HG03135 (cell line): ENCODE results near the gene PSMD13.
"Not testable (repeated sequence)": the region's sequence is repeated elsewhere in the genome, so short reads cannot be mapped to it uniquely, and the experiment has no call there.

Source experiments
- ATAC-seq: cut with Tn5 transposase; IDR thresholded peaks from one replicate; pipeline ENCODE4 v1.9.1; 2021; ENCODE audit warnings: mild to moderate bottlenecking, moderate library complexity; ENCODE audit not compliant: unreplicated experiment

The PSMD13 gene

GRCh38 chr11:216081-216974 is 20.4 kb upstream of the PSMD13 start:
- ATAC-seq, result no peak

- ATAC-seq, result no peak
These were observed 19.1 kb upstream of the PSMD13 start for GRCh38 chr11:217704-218103.

GRCh38 chr11:218815-219593 is 17.8 kb upstream of the PSMD13 start:
- no peak for ATAC-seq

GRCh38 chr11:220641-221215 is 16.0 kb upstream of the PSMD13 start:
- ATAC-seq, result not testable (repeated sequence)

DNA sequence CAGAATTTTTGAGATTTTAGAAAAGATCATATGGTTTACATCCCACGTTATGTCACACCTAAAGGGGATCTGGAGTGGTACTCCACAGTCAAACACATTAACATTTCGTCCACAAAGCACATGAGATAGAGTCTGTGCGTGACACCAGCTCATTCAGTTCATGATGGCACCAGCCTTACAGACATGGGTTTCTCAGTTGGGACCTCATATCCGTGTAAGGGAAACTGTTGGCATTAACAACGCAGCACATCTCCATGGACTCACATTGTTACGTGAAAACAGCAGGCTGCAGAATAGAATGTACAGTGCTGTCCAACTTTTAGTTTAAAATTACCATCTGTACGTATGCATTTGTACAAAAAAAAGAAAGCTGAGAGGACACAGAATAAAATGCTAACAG is 15.2 kb upstream of the PSMD13 start:
- no peak for ATAC-seq

DNA sequence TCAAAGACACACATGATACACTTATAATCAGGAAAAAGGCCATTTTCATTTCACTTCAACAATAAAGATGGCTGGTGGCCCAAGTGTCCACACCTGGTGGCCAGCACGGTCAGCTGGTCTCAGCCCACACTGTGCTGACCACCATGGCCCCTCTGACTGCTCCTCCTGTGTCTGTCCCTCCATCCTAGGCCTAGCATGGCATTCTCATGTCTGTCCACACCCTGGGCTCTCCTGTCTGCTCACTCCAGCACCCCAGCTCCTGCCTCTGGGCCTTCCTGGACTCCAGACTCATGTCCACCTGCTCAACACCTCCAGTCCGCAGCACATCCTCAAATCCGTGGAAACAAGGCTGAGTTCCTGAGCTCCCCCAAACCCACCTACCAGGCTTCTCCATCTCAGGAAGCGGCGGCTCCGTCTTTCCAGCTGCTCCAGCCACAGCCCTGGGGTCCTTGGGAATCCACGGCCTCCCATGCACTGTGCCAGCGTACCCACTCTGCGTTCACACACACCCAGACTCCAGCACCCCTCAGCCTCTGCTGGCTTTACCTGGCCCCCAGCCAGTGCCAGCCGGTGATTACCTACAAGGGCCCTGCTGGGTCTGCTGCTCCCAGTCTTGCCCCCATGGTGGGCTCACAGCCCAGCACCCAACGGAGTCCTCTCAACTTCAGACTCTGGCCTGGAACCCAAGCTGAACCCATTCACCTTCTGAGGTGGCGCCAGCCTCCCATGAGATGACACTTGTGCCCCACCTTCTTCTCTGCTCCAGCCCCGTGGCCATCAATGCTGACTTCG is 14.6 kb upstream of the PSMD13 start:
- ATAC-seq, result no peak

DNA sequence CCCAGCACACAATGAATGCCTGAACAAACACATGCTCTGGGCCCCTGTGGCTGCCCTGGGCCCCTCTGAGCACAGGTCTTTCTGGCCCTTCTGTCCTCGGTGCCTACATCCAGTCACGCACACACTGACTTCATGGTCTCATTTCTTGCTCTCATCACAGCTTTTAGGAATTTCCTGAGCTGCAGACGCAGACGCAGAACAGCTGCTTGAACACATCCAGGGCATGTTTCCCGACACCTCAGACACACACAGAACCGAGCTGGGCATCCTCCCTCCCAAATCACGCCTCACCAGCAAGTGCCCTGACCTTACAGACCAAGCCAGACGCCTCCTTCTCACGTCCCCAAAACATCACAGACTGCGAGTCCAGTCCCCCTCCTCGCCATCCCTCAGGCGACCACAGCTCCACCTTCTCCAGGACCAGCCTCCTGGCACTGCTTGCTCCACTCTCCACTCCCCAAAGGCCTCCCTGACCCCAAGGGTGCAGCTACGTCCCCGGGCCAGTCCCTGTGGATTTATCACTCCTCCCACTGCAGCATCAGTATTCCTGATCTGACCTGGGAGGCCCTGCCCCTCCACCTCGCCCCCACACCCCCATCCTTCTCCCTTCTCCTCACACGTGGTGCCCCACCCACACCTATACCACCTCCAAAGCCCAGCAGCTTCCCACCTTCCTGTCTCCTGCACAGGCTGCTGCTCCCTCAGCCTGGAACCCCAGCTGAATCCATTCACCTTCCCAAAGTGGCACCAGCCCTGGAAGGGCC is 13.6 kb upstream of the PSMD13 start:
- no peak for ATAC-seq

- ATAC-seq, result no peak
These were observed 12.9 kb upstream of the PSMD13 start for GRCh38 chr11:223884-224283.

GRCh38 chr11:224424-224823 is 12.4 kb upstream of the PSMD13 start:
- no peak for ATAC-seq

- ATAC-seq, result no peak
These were observed 10.9 kb upstream of the PSMD13 start for GRCh38 chr11:225734-226453.

DNA sequence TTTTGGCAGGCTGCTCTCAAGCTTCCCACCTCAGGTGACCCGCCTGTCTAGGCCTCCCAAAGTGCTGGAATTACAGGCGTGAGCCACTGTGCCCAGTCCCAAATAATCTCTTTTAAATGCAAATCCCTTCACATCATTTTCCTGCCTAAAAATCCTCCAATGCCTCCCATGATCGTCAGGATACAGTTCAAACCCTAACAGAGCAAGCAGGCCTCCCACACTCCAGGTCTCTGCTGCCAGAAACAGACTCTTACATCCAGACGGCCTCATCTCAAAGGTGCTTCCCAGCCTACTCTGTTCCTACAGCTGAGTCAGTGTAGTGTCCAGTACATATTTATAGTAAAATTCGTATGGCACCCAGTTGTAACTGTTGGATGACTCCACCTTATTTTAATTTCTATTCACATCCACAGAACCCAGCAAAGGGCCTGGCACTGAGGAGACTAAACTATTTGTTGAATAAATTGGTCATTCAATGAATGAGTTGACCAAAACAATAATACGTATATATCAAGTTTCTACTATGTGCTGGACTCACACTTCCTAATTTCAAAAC is 8.9 kb upstream of the PSMD13 start:
- no peak for ATAC-seq

- no peak for ATAC-seq
These were observed 6.3 kb upstream of the PSMD13 start for GRCh38 chr11:230431-230830.

- ATAC-seq, result no peak
These were observed 3.8 kb upstream of the PSMD13 start for GRCh38 chr11:232783-233565.

GRCh38 chr11:235180-235579 is 1.6 kb upstream of the PSMD13 start:
- no peak for ATAC-seq

- no peak for ATAC-seq
These were observed 1.2 kb upstream of the PSMD13 start for GRCh38 chr11:235609-235996.

DNA sequence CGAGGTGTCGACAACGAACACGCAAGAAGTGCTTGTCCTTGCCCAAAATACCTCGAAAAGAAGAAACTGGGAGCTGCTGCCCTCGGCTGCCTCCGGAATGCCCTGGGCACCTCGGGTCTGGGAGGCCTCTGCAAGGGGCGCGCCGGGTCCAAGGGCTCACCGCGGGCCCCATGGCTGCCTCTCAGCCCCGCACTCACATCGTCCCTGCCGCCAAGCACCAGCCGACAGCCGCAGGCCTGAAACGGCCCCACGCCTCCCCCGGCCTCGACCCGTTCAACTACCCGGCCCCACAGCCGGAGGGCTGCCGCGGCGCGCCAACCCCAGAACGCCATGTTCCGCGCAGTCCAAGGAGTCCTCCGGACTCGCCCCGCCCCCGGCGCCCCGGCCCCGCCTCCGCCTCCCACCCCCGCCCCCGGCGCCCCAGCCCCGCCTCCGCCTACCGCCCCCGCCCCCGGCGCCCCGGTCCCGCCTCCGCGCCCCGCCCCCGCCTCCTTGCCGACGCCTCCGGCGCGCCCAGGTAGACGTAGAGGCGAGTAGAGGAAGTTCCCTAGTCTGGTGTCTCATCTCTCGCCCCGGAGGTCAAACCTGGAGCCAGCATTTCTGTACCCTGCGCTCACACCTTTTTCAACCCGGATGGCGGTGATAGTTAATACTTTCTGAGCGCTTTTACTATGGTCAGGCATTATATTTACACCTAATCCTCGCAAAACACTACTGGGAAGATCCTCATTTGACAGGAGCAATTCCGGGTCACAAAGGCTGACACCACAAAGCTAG is 591 bp upstream of the PSMD13 start, which contains the start of gene SIRT3:
TSS of gene SIRT3 (minus strand) at position 346 of the 777 bp plus-strand sequence. CDS start at position 332, 14 bp downstream.
- peak; percentile 73 for ATAC-seq

DNA sequence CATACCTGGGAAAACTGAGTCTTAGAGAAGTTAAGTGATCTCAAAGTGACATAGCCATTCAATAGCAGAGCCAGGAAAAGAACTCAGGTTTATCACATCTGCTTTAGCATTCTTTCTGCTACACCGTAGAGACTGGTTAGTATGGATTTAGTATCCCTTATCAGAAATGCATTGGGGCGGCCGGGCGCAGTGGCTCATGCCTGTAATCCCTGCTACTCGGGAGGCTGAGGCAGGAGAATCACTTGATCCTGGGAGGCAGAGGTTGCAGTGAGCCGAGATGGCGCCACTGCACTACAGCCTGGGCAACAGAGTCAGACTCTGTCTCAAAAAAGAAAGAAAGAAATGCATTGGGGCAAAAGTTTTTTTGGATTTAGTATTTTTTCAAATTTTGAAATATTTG is 1.6 kb downstream of the PSMD13 start:
- ATAC-seq, result not testable (repeated sequence)

- no peak for ATAC-seq
These were observed 3.5 kb downstream of the PSMD13 start for GRCh38 chr11:240315-240714.
